Sigmoid colon (tissue), 4 donors: ENCODE measurements around the gene PDGFRB.

ENCODE experiments used
- CTCF ChIP-seq, 4 experiments: fragments of 450-650 bp in 3 of 4; fragments of 200-600 bp in 1 of 4; IDR thresholded peaks; one replicate each; pipeline ENCODE4 v1.5.1; 2016 to 2019; ENCODE audit warnings: antibody characterized with exemption in 4 of 4, mild to moderate bottlenecking in 3 of 4, moderate library complexity in 2 of 4
- EP300 ChIP-seq, 4 donors: sonication (generic); formaldehyde crosslinking; IDR thresholded peaks; one replicate each; pipeline ENCODE4 v1.6.1; 2017; ENCODE audit warnings: antibody characterized with exemption in 4 of 4
- POLR2A ChIP-seq, 2 donors: fragments of 450-650 bp; IDR thresholded peaks; one replicate each; pipeline ENCODE4 v1.6.1; 2016; ENCODE audit warnings: antibody characterized with exemption in 2 of 2, mild to moderate bottlenecking in 2 of 2, moderate library complexity in 2 of 2
- POLR2AphosphoS5 ChIP-seq, 4 donors: sonication (generic); formaldehyde crosslinking; IDR thresholded peaks; one replicate each; pipeline ENCODE4 v1.6.1; 2017; ENCODE audit warnings: antibody characterized with exemption in 4 of 4

- TF ChIP-seq CTCF (IDR thresholded peaks at IDR 0.05) (no peak), POLR2A (IDR thresholded peaks at IDR 0.05) (no peak), EP300 (IDR thresholded peaks at IDR 0.05) (no peak), POLR2AphosphoS5 (IDR thresholded peaks at IDR 0.05) (no peak)
Observed at GRCh38 chr5:150203832-150204589, 48.4 kb upstream of the PDGFRB start.
